HepG2 (cell line): ENCODE results near the gene TCTA. TPM values are rescaled to one million over a fixed set of nuclear protein-coding genes. Genes with fewer than 3 reads are reported as not detected.

Experiments
- CBX2 ChIP-seq, 2 experiments: fragments of 200-600 bp in 1 of 2; sonication (generic); formaldehyde crosslinking in 1 of 2; IDR thresholded peaks; 2 replicates each; pipeline versions ENCODE4 v1.7.0 to v1.8.1; 2018 to 2022; ENCODE audit warnings: low read depth in 2 of 2, low read length in 1 of 2, mild to moderate bottlenecking in 1 of 2, missing genetic modification reagents in 1 of 2
- CHD4 ChIP-seq: fragments of 200-600 bp; sonication (generic); IDR thresholded peaks from 2 replicates; pipeline ENCODE4 v1.7.0; 2017; ENCODE audit warnings: mild to moderate bottlenecking, low read length, borderline replicate concordance
- HDAC1 ChIP-seq: sonication (generic); formaldehyde crosslinking; IDR thresholded peaks from 2 replicates; pipeline ENCODE4 v1.5.1; 2020; ENCODE audit warnings: mild to moderate bottlenecking, missing genetic modification reagents
- KLF15 ChIP-seq: sonication (generic); formaldehyde crosslinking; IDR thresholded peaks from 2 replicates; pipeline ENCODE4 v1.8.1; 2023; ENCODE audit warnings: borderline replicate concordance, mild to moderate bottlenecking, inconsistent platforms, missing genetic modification reagents, mixed read lengths
- MTA1 ChIP-seq: sonication (generic); formaldehyde crosslinking; IDR thresholded peaks from 2 replicates; pipeline ENCODE4 v1.4.0; 2020; ENCODE audit warnings: missing genetic modification reagents, mild to moderate bottlenecking, borderline replicate concordance
- NFRKB ChIP-seq: fragments of 450-650 bp; IDR thresholded peaks from 2 replicates; pipeline ENCODE4 v1.6.1; 2017
- NR2C2 ChIP-seq: sonication (generic); formaldehyde crosslinking; IDR thresholded peaks from 2 replicates; pipeline ENCODE4 v1.4.0; 2020; ENCODE audit warnings: missing genetic modification reagents, mild to moderate bottlenecking, moderate library complexity, borderline replicate concordance
- ONECUT2 ChIP-seq: sonication (generic); formaldehyde crosslinking; IDR thresholded peaks from 2 replicates; pipeline ENCODE4 v1.4.0; 2020; ENCODE audit warnings: missing genetic modification reagents
- POGZ ChIP-seq: sonication (generic); formaldehyde crosslinking; IDR thresholded peaks from 2 replicates; pipeline ENCODE4 v1.4.0; 2020; ENCODE audit warnings: mild to moderate bottlenecking, missing genetic modification reagents
- RBM22 ChIP-seq: fragments of 200-400 bp; formaldehyde crosslinking; optimal IDR thresholded peaks from 2 replicates; pipeline ENCODE3; 2017; ENCODE audit warnings: mild to moderate bottlenecking, low read length, moderate library complexity
- RFXANK ChIP-seq: IDR thresholded peaks from 2 replicates; pipeline ENCODE4 v1.6.1; 2016
- SMYD3 ChIP-seq: sonication (generic); formaldehyde crosslinking; IDR thresholded peaks from 2 replicates; pipeline ENCODE4 v1.8.1; 2023; ENCODE audit warnings: mild to moderate bottlenecking, missing genetic modification reagents
- TBX2 ChIP-seq: sonication (generic); formaldehyde crosslinking; IDR thresholded peaks from 2 replicates; pipeline ENCODE4 v1.5.0; 2020; ENCODE audit warnings: missing genetic modification reagents, mild to moderate bottlenecking, borderline replicate concordance
- TEAD2 ChIP-seq: sonication (generic); formaldehyde crosslinking; IDR thresholded peaks from 2 replicates; pipeline ENCODE4 v1.9.0; 2021; ENCODE audit warnings: missing genetic modification reagents
- TGIF2 ChIP-seq: IDR thresholded peaks from 2 replicates; pipeline ENCODE4 v1.6.1; 2016; ENCODE audit warnings: control low read depth, missing compliant biosample characterization
- ZMAT3 ChIP-seq: sonication (generic); formaldehyde crosslinking; conservative IDR thresholded peaks from 2 replicates; pipeline ENCODE4 v1.7.0; 2021; ENCODE audit warnings: missing genetic modification reagents
- ZNF383 ChIP-seq: sonication (generic); formaldehyde crosslinking; IDR thresholded peaks from 2 replicates; pipeline ENCODE4 v1.4.0; 2020; ENCODE audit warnings: missing genetic modification reagents, mild to moderate bottlenecking, borderline replicate concordance
- ZNF441 ChIP-seq: sonication (generic); formaldehyde crosslinking; IDR thresholded peaks from 2 replicates; pipeline ENCODE4 v1.7.0; 2021; ENCODE audit warnings: missing genetic modification reagents, borderline replicate concordance
- ZNF496 ChIP-seq: sonication (generic); formaldehyde crosslinking; IDR thresholded peaks from 2 replicates; pipeline ENCODE4 v1.8.1; 2023; ENCODE audit warnings: mild to moderate bottlenecking, moderate library complexity, missing genetic modification reagents; ENCODE audit not compliant: insufficient replicate concordance
- ZNF589 ChIP-seq: sonication (generic); formaldehyde crosslinking; conservative IDR thresholded peaks from 2 replicates; pipeline ENCODE4 v1.8.0; 2022; ENCODE audit warnings: mild to moderate bottlenecking, moderate library complexity, missing genetic modification reagents
- ZSCAN22 ChIP-seq: sonication (generic); formaldehyde crosslinking; IDR thresholded peaks from 2 replicates; pipeline ENCODE4 v1.4.0; 2020; ENCODE audit warnings: mild to moderate bottlenecking, missing genetic modification reagents
- ZSCAN30 ChIP-seq: sonication (generic); formaldehyde crosslinking; IDR thresholded peaks from 2 replicates; pipeline ENCODE4 v1.5.0; 2020; ENCODE audit warnings: mild to moderate bottlenecking, missing genetic modification reagents
- polyA plus RNA-seq, 8 experiments: library from polyadenylated mRNA; depleted of rRNA in 3 of 8; stranded (reverse) in 7 of 8; unstranded in 1 of 8; fragments of >200 nt; fragmentation: Illumina TruSeq in 4 of 8; extraction: Trizol in 4 of 8; gene quantifications; 2 replicates each; pipeline versions ENCODE4 v1.2.1 to v1.2.3, GENCODE V29; 2011 to 2016; ENCODE audit warnings: low read depth in 4 of 8, missing spikeins in 1 of 8, mixed read lengths in 1 of 8; ENCODE audit not compliant: insufficient read depth in 1 of 8
- total RNA-seq, 5 experiments: library from RNA; depleted of rRNA; stranded (reverse); fragments of >200 nt; fragmentation: Illumina TruSeq; extraction: Trizol; gene quantifications; 2 replicates each; pipeline ENCODE4 v1.2.3, GENCODE V29; 2016; ENCODE audit warnings: low read depth in 1 of 5
- TF ChIP-seq, protein P1 (sequence below): sonication (generic); formaldehyde crosslinking; IDR thresholded peaks from 2 replicates; pipeline ENCODE4 v1.8.0; 2022; ENCODE audit warnings: mild to moderate bottlenecking, missing genetic modification reagents, borderline replicate concordance
- TF ChIP-seq, protein P2 (sequence below): sonication (generic); formaldehyde crosslinking; IDR thresholded peaks from 2 replicates; pipeline ENCODE4 v1.4.0; 2020; ENCODE audit warnings: mild to moderate bottlenecking, low read depth, missing genetic modification reagents
- TF ChIP-seq, protein P3 (sequence below): sonication (generic); formaldehyde crosslinking; IDR thresholded peaks from 2 replicates; pipeline ENCODE4 v1.8.1; 2023; ENCODE audit warnings: missing genetic modification reagents, inconsistent platforms, borderline replicate concordance

The TCTA gene
- total and polyA plus RNA-seq, 2 of the 13 experiments (the other 11 are each of a cell fraction or from before 2014, with no cell fraction given): 8.3 to 13.2 TPM

DNA sequence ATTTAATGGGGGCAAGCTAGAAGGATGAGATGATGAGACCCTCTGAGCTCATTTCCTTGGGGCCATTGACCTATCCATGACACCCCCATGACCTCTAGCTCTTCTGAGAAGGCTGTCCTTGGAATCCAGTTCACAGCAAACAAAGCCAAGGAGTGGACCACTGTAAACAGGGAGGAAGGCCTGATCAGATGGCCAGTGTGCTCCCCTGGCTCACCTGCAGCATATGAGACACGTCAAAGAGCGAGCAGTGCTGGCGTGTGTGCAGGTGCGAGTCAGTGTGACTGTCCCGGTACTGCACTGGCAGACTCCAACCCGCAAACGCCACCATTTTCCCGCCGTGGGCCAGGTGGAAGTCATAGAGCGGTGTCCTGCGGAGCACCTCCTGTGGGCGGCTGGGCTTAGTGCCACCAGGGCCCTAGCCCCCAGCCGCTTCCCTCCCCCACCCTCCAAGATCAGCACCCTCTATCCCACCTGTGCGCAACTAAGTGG, 9.7 kb downstream of the TCTA start (continued):
- TF ChIP-seq ZNF383 (CRISPR knock-in tag): peak; percentile 61; the same call in 1 of the 2 replicates
- TF ChIP-seq ZSCAN30 (CRISPR knock-in tag): no peak
- 0 out of 2 replicates have a peak, but pooled peaks have one; percentile 10 for TF ChIP-seq POGZ (CRISPR knock-in tag)
- no peak for TF ChIP-seq CHD4
- TF ChIP-seq ZNF496 (CRISPR knock-in tag): no peak
- no peak for TF ChIP-seq TBX2 (CRISPR knock-in tag)
- TF ChIP-seq, protein P1, sequence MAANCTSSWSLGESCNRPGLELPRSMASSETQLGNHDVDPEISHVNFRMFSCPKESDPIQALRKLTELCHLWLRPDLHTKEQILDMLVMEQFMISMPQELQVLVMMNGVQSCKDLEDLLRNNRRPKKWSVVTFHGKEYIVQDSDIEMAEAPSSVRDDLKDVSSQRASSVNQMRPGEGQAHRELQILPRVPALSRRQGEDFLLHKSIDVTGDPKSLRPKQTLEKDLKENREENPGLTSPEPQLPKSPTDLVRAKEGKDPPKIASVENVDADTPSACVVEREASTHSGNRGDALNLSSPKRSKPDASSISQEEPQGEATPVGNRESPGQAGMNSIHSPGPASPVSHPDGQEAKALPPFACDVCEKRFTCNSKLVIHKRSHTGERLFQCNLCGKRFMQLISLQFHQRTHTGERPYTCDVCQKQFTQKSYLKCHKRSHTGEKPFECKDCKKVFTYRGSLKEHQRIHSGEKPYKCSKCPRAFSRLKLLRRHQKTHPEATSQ: no peak
- no peak for TF ChIP-seq CBX2 (IDR thresholded peaks at IDR 0.05; ENCODE audit: low read depth, low read length)
- no peak for TF ChIP-seq CBX2 (CRISPR knock-in tag; IDR thresholded peaks at IDR 0.05; ENCODE audit: low read depth)
- TF ChIP-seq NFRKB: no peak
- TF ChIP-seq, protein P2, sequence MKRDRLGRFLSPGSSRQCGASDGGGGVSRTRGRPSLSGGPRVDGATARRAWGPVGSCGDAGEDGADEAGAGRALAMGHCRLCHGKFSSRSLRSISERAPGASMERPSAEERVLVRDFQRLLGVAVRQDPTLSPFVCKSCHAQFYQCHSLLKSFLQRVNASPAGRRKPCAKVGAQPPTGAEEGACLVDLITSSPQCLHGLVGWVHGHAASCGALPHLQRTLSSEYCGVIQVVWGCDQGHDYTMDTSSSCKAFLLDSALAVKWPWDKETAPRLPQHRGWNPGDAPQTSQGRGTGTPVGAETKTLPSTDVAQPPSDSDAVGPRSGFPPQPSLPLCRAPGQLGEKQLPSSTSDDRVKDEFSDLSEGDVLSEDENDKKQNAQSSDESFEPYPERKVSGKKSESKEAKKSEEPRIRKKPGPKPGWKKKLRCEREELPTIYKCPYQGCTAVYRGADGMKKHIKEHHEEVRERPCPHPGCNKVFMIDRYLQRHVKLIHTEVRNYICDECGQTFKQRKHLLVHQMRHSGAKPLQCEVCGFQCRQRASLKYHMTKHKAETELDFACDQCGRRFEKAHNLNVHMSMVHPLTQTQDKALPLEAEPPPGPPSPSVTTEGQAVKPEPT (CRISPR knock-in tag): 0 out of 2 replicates have a peak, but pooled peaks have one; percentile 63
- no peak for TF ChIP-seq ZNF441 (CRISPR knock-in tag)
- no peak for TF ChIP-seq ONECUT2 (CRISPR knock-in tag)
- TF ChIP-seq MTA1 (CRISPR knock-in tag): no peak
- no peak for TF ChIP-seq SMYD3 (CRISPR knock-in tag)
- TF ChIP-seq HDAC1: no peak
- peak; percentile 6; the same call in 1 of the 2 replicates for TF ChIP-seq TGIF2 (CRISPR knock-in tag)
- no peak for TF ChIP-seq RBM22
- TF ChIP-seq ZNF589 (CRISPR knock-in tag): no peak
- TF ChIP-seq TEAD2 (CRISPR knock-in tag): no peak
- 0 out of 2 replicates have a peak, but pooled peaks have one; percentile 46 for TF ChIP-seq RFXANK (CRISPR knock-in tag)
- no peak for TF ChIP-seq KLF15 (CRISPR knock-in tag)
- no peak for TF ChIP-seq NR2C2 (CRISPR knock-in tag)
- TF ChIP-seq, protein P3, sequence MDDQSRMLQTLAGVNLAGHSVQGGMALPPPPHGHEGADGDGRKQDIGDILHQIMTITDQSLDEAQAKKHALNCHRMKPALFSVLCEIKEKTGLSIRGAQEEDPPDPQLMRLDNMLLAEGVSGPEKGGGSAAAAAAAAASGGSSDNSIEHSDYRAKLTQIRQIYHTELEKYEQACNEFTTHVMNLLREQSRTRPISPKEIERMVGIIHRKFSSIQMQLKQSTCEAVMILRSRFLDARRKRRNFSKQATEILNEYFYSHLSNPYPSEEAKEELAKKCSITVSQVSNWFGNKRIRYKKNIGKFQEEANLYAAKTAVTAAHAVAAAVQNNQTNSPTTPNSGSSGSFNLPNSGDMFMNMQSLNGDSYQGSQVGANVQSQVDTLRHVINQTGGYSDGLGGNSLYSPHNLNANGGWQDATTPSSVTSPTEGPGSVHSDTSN (CRISPR knock-in tag): no peak
- peak; percentile 32; the same call in 1 of the 2 replicates for TF ChIP-seq ZSCAN22
- no peak for TF ChIP-seq ZMAT3
